Measurements from ENCODE around the gene TBC1D4. TPM values are rescaled to one million over a fixed set of nuclear protein-coding genes. Genes with fewer than 3 reads are reported as not detected.

The TBC1D4 gene
- total RNA-seq, 1 donor from 2014 or later: 25.6 TPM

DNA sequence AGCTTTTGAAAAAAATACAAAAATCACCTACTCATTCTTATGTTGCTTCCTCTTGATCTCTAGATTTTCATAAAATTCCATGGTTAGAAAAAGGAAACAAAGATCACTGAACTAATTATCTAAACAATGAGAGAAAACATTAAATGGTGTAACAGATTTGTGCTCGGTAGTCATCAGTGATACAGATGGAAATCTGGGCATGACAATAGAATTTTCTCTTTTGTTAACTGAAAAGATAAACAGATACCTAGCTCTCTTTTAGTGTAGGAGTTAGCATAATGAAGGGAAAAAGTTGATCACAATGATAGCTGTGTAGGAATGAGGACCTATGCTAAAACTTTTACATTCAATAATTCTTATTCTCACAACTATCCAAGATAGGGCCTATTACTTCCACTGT is 103.7 kb downstream of the TBC1D4 start:
- Histone ChIP-seq H3K4me1 (ENCODE audit: insufficient read depth, low read length) (peaks cover 2% of the 10 kb centered on the region), H3K36me3 (ENCODE audit: insufficient read depth, low read length) (no peaks in the 10 kb centered on the region), H3K9me3 (ENCODE audit: insufficient read depth, low read depth, low read length) (no peaks in the 10 kb centered on the region), H3K4me3 (ENCODE audit: insufficient read depth, low read depth, low read length) (no peak overlapping the region), H2AFZ (ENCODE audit: low read depth, low read length) (no peak overlapping the region), H3K27ac (ENCODE audit: low read depth, low read length) (no peak overlapping the region), H3K4me2 (ENCODE audit: low read length) (no peak overlapping the region), H3K9ac (ENCODE audit: low read length) (no peak overlapping the region), H4K20me1 (ENCODE audit: insufficient read depth, low read length) (no peaks in the 10 kb centered on the region), H3K79me2 (ENCODE audit: insufficient read depth, low read length) (peaks cover 2% of the 10 kb centered on the region), H3K27me3 (ENCODE audit: insufficient read depth, low read length) (no peaks in the 10 kb centered on the region)
- TF ChIP-seq, protein P1, sequence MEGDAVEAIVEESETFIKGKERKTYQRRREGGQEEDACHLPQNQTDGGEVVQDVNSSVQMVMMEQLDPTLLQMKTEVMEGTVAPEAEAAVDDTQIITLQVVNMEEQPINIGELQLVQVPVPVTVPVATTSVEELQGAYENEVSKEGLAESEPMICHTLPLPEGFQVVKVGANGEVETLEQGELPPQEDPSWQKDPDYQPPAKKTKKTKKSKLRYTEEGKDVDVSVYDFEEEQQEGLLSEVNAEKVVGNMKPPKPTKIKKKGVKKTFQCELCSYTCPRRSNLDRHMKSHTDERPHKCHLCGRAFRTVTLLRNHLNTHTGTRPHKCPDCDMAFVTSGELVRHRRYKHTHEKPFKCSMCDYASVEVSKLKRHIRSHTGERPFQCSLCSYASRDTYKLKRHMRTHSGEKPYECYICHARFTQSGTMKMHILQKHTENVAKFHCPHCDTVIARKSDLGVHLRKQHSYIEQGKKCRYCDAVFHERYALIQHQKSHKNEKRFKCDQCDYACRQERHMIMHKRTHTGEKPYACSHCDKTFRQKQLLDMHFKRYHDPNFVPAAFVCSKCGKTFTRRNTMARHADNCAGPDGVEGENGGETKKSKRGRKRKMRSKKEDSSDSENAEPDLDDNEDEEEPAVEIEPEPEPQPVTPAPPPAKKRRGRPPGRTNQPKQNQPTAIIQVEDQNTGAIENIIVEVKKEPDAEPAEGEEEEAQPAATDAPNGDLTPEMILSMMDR (IDR thresholded peaks at IDR 0.05; ENCODE audit: insufficient read depth, low read depth, low read length): no peak
- FAIRE-seq (no peak), DNase-seq (ENCODE audit: low read depth) (no peak)
- Mint-ChIP-seq H3K36me3 (ENCODE audit: low read depth, unreplicated experiment) (no peaks in the 10 kb centered on the region), H3K27me3 (ENCODE audit: low read depth, unreplicated experiment) (no peaks in the 10 kb centered on the region), H3K4me3 (ENCODE audit: unreplicated experiment) (no peak overlapping the region), H3K4me1 (ENCODE audit: low read depth, unreplicated experiment) (peaks cover 2% of the 10 kb centered on the region), H3K27ac (ENCODE audit: unreplicated experiment) (no peak overlapping the region), H3K9me3 (ENCODE audit: unreplicated experiment) (no peaks in the 10 kb centered on the region)

DNA sequence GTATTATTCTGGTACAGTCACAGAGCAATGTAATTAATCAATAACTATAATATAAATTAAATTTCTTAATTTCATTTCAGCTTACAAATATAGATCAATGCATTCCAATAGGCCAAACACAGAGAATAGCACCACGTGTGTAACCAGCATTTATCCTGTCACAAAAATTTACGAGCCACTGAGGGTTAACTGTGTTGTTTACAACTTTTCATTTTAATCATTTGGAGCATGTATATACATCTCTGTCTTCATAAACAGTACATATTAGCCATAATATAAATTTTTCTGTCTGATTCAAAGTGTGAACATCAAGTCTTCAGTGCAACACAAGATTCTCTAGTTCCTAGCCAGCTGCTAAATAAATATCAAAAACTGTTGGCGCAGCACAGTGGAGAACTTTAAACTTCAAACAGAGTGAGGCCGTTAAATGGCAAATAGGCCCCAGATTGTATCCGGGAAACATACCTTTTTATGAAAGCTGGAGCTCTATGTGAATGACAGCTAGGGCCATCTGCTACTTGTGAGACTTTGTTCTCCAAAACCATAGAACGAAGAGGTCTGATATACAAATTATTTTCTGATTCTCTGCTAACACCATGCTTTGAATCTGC is 105.1 kb downstream of the TBC1D4 start:
- H2AFZ ChIP-seq (ENCODE audit: low read depth, low read length): no peak overlapping the region
- no peaks in the 10 kb centered on the region for H3K27me3 ChIP-seq (ENCODE audit: insufficient read depth, low read length)
- H4K20me1 ChIP-seq (ENCODE audit: insufficient read depth, low read length): no peaks in the 10 kb centered on the region
- FAIRE-seq: no peak
- H3K4me1 Mint-ChIP-seq (ENCODE audit: low read depth, unreplicated experiment): peaks cover under 1% of the 10 kb centered on the region
- H3K27ac Mint-ChIP-seq (ENCODE audit: unreplicated experiment): no peak overlapping the region
- no peaks in the 10 kb centered on the region for H3K9me3 ChIP-seq (ENCODE audit: insufficient read depth, low read depth, low read length)
- H3K4me2 ChIP-seq (ENCODE audit: low read length): no peak overlapping the region
- no peaks in the 10 kb centered on the region for H3K36me3 ChIP-seq (ENCODE audit: insufficient read depth, low read length)
- no peak overlapping the region for H3K27ac ChIP-seq (ENCODE audit: low read depth, low read length)
- H3K4me1 ChIP-seq (ENCODE audit: insufficient read depth, low read length): peaks cover 4% of the 10 kb centered on the region
- H3K9me3 Mint-ChIP-seq (ENCODE audit: unreplicated experiment): no peaks in the 10 kb centered on the region
- H3K4me3 ChIP-seq (ENCODE audit: insufficient read depth, low read depth, low read length): no peak overlapping the region
- DNase-seq (ENCODE audit: low read depth): no peak
- H3K27me3 Mint-ChIP-seq (ENCODE audit: low read depth, unreplicated experiment): no peaks in the 10 kb centered on the region
- H3K9ac ChIP-seq (ENCODE audit: low read length): no peak overlapping the region
- no peak overlapping the region for H3K4me3 Mint-ChIP-seq (ENCODE audit: unreplicated experiment)
- TF ChIP-seq EZH2 (IDR thresholded peaks at IDR 0.05; ENCODE audit: insufficient read depth, low read length): no peak
- TF ChIP-seq, protein P1 (IDR thresholded peaks at IDR 0.05; ENCODE audit: insufficient read depth, low read depth, low read length): no peak
- H3K36me3 Mint-ChIP-seq (ENCODE audit: low read depth, unreplicated experiment): no peaks in the 10 kb centered on the region
- peaks cover 2% of the 10 kb centered on the region for H3K79me2 ChIP-seq (ENCODE audit: insufficient read depth, low read length)

DNA sequence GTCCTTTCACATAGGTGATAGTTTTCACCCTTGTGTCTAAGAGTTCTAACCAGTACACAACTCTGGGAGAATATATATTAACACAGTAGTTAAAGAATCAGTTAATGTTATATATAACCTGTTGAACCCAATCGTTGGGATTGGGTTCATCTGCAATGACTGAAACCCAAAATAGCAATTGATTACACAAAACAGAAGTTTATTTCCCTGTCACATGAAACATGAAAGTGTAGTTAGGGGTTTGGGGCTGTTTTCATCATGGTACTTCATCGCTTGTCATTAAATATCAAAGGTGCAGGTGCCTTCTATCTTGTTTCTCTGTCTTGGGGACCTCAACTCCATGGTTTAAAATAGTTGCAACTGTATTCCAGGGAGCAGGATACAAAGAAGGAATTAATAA is 106.6 kb downstream of the TBC1D4 start:
- no peak overlapping the region for H3K27ac ChIP-seq (ENCODE audit: low read depth, low read length)
- peaks cover 4% of the 10 kb centered on the region for H3K4me1 ChIP-seq (ENCODE audit: insufficient read depth, low read length)
- Mint-ChIP-seq H3K4me1 (ENCODE audit: low read depth, unreplicated experiment) (no peaks in the 10 kb centered on the region), H3K9me3 (ENCODE audit: unreplicated experiment) (no peaks in the 10 kb centered on the region), H3K27ac (ENCODE audit: unreplicated experiment) (no peak overlapping the region), H3K27me3 (ENCODE audit: low read depth, unreplicated experiment) (no peaks in the 10 kb centered on the region), H3K4me3 (ENCODE audit: unreplicated experiment) (no peak overlapping the region), H3K36me3 (ENCODE audit: low read depth, unreplicated experiment) (no peaks in the 10 kb centered on the region)
- H2AFZ ChIP-seq (ENCODE audit: low read depth, low read length): no peak overlapping the region
- no peak for FAIRE-seq
- no peaks in the 10 kb centered on the region for H3K27me3 ChIP-seq (ENCODE audit: insufficient read depth, low read length)
- no peaks in the 10 kb centered on the region for H4K20me1 ChIP-seq (ENCODE audit: insufficient read depth, low read length)
- no peak for TF ChIP-seq EZH2 (IDR thresholded peaks at IDR 0.05; ENCODE audit: insufficient read depth, low read length)
- TF ChIP-seq, protein P1 (IDR thresholded peaks at IDR 0.05; ENCODE audit: insufficient read depth, low read depth, low read length): no peak
- peaks cover under 1% of the 10 kb centered on the region for H3K79me2 ChIP-seq (ENCODE audit: insufficient read depth, low read length)
- no peak overlapping the region for H3K4me2 ChIP-seq (ENCODE audit: low read length)
- H3K36me3 ChIP-seq (ENCODE audit: insufficient read depth, low read length): no peaks in the 10 kb centered on the region
- H3K9me3 ChIP-seq (ENCODE audit: insufficient read depth, low read depth, low read length): no peaks in the 10 kb centered on the region
- no peak overlapping the region for H3K9ac ChIP-seq (ENCODE audit: low read length)
- no peak for DNase-seq (ENCODE audit: low read depth)
- no peak overlapping the region for H3K4me3 ChIP-seq (ENCODE audit: insufficient read depth, low read depth, low read length)

Measured in astrocyte (in vitro differentiated cells and primary cell).